CD4-positive, alpha-beta T cell (primary cell): ENCODE measurements around the gene SLC25A29. TPM values are rescaled to one million over a fixed set of nuclear protein-coding genes. Genes with fewer than 3 reads are reported as not detected.
"Not testable (repeated sequence)": the region's sequence is repeated elsewhere in the genome, so short reads cannot be mapped to it uniquely, and the experiment has no call there.

ENCODE experiments used
- ATAC-seq: fragments of 200-7000 bp; cut with Tn5 transposase; one replicate; pipeline ENCODE4 v1.10.0; 2022; ENCODE audit warnings: mild to moderate bottlenecking; ENCODE audit not compliant: poor library complexity
- CTCF ChIA-PET: fragments of 350-600 bp; sonication (Branson Sonifier 250); formaldehyde crosslinking; loops from one replicate; lab custom pipeline; 2021; ENCODE audit warnings: antibody characterized with exemption, inconsistent platforms; lab: Charles Lee
- POLR2A ChIA-PET: fragments of 350-600 bp; sonication (Branson Sonifier 250); formaldehyde crosslinking; loops from one replicate; lab custom pipeline; 2021; ENCODE audit warnings: antibody characterized with exemption, inconsistent platforms; lab: Charles Lee
- DNase-seq, 14 experiments: peaks; one replicate each; pipeline ENCODE4 v3.0.0-alpha.2; 2013 to 2020; ENCODE audit warnings: mixed read lengths in 2 of 14
- H3K27ac ChIP-seq, 2 donors: one replicate each; pipeline versions ENCODE4 v1.5.1 to v1.7.0; 2013; ENCODE audit warnings: low read length in 2 of 2, low read depth in 1 of 2, mild to moderate bottlenecking in 1 of 2
- H3K27me3 ChIP-seq, 2 experiments: 1 replicate in 1 of 2; 2 replicates in 1 of 2; pipeline versions ENCODE4 v1.6.1 to v1.7.0; 2013; ENCODE audit warnings: low read length in 2 of 2, control low read depth in 1 of 2, mild to moderate bottlenecking in 1 of 2, moderate library complexity in 1 of 2; ENCODE audit not compliant: insufficient read depth in 2 of 2, control insufficient read depth in 1 of 2
- H3K36me3 ChIP-seq: one replicate; pipeline ENCODE4 v1.6.1; 2013; ENCODE audit warnings: low read length, control low read depth; ENCODE audit not compliant: insufficient read depth
- H3K4me1 ChIP-seq: one replicate; pipeline ENCODE4 v1.6.1; 2013; ENCODE audit warnings: low read length, control low read depth; ENCODE audit not compliant: insufficient read depth
- H3K4me3 ChIP-seq: one replicate; pipeline ENCODE4 v1.5.1; 2013; ENCODE audit warnings: mild to moderate bottlenecking, low read length, moderate library complexity
- H3K9me3 ChIP-seq, 2 experiments: 1 replicate in 1 of 2; 2 replicates in 1 of 2; pipeline versions ENCODE4 v1.6.1 to v1.7.0; 2013; ENCODE audit warnings: low read length in 2 of 2, mild to moderate bottlenecking in 2 of 2, control low read depth in 1 of 2, moderate library complexity in 1 of 2; ENCODE audit not compliant: control insufficient read depth in 1 of 2, insufficient read depth in 1 of 2
- H3K27ac Mint-ChIP-seq: one replicate; pipeline ENCODE4 v1.8.0; 2020; ENCODE audit warnings: mixed read lengths
- H3K27me3 Mint-ChIP-seq: one replicate; pipeline ENCODE4 v1.8.0; 2021; ENCODE audit warnings: mixed read lengths
- H3K36me3 Mint-ChIP-seq: one replicate; pipeline ENCODE4 v1.8.0; 2021; ENCODE audit warnings: low read depth, mixed read lengths
- H3K4me1 Mint-ChIP-seq: one replicate; pipeline ENCODE4 v1.8.0; 2021; ENCODE audit warnings: low read depth, mixed read lengths
- H3K4me3 Mint-ChIP-seq: one replicate; pipeline ENCODE4 v1.8.0; 2020; ENCODE audit warnings: mild to moderate bottlenecking, mixed read lengths
- H3K9me3 Mint-ChIP-seq: one replicate; pipeline ENCODE4 v1.8.0; 2020; ENCODE audit warnings: mixed read lengths
- intact Hi-C, 2 experiments: fragments of 100-400 bp; cut with DNase I in 1 of 2; cut with micrococcal nuclease in 1 of 2; formaldehyde crosslinking; loops; one replicate each; pipeline versions ENCODE4 v1.15.1 to v1.9.0; 2023 to 2025; cut with DNase I, micrococcal nuclease
- total RNA-seq, 174 experiments: library from RNA in 2 of 174; stranded (reverse) in 2 of 174; gene quantifications; one replicate each; pipeline ENCODE4 v1.2.3 and lab custom pipeline; 2021 to 2026
- TF ChIP-seq, protein P1 (sequence below): fragments of 200-600 bp; IDR thresholded peaks from one replicate; pipeline ENCODE4 v1.8.0; 2022; ENCODE audit warnings: antibody characterized with exemption, mild to moderate bottlenecking

SLC25A29 gene
- total RNA-seq, 2 experiments from 2014 or later: 2.5 TPM

DNA sequence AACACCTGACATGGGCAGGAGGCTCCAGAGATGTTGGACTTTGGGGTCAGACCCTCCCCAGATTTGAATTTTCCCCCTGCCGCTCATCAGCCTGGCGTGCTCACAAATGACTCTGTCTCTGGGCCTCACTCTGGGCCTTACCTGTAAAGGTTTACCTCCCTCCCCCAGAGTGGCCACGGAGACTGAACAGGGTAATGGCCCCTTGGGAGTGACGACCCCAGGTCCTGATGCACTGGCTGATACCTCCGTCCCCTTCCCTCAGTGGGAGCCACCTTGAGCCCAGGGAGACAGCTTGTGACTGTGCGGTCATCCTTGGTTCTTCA lies 7.0 kb downstream of the SLC25A29 start:
- H3K4me1 Mint-ChIP-seq: no peaks in the 10 kb centered on the region
- Histone ChIP-seq H3K4me1 (peaks cover 10% of the 10 kb centered on the region), H3K36me3 (no peaks in the 10 kb centered on the region), H3K27ac (no peak overlapping the region), H3K4me3 (no peak overlapping the region), H3K9me3 (no peaks in the 10 kb centered on the region), H3K27me3 (peaks cover 0 to 2% of the 10 kb centered on the region in 2 experiments)
- H3K4me3 Mint-ChIP-seq: no peak overlapping the region
- DNase-seq (no peak), ATAC-seq (no peak)
- TF ChIP-seq, protein P1, sequence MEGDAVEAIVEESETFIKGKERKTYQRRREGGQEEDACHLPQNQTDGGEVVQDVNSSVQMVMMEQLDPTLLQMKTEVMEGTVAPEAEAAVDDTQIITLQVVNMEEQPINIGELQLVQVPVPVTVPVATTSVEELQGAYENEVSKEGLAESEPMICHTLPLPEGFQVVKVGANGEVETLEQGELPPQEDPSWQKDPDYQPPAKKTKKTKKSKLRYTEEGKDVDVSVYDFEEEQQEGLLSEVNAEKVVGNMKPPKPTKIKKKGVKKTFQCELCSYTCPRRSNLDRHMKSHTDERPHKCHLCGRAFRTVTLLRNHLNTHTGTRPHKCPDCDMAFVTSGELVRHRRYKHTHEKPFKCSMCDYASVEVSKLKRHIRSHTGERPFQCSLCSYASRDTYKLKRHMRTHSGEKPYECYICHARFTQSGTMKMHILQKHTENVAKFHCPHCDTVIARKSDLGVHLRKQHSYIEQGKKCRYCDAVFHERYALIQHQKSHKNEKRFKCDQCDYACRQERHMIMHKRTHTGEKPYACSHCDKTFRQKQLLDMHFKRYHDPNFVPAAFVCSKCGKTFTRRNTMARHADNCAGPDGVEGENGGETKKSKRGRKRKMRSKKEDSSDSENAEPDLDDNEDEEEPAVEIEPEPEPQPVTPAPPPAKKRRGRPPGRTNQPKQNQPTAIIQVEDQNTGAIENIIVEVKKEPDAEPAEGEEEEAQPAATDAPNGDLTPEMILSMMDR: no peak
- no peaks in the 10 kb centered on the region for H3K36me3 Mint-ChIP-seq
- no peaks in the 10 kb centered on the region for H3K9me3 Mint-ChIP-seq
- no peaks in the 10 kb centered on the region for H3K27me3 Mint-ChIP-seq
- ChIA-PET POLR2A (no interaction called here), CTCF (no interaction called here)
- intact Hi-C loops: no loop called here
- H3K27ac Mint-ChIP-seq: no peak overlapping the region

GRCh38 chr14:100298551-100299237 lies 7.5 kb downstream of the SLC25A29 start:
- TF ChIP-seq, protein P1: no peak
- intact Hi-C loops: no loop called here
- no peaks in the 10 kb centered on the region for H3K9me3 Mint-ChIP-seq
- no peaks in the 10 kb centered on the region for H3K27me3 Mint-ChIP-seq
- Histone ChIP-seq H3K4me1 (peaks cover 7% of the 10 kb centered on the region), H3K27me3 (peaks cover 0 to 2% of the 10 kb centered on the region in 2 experiments), H3K9me3 (no peaks in the 10 kb centered on the region), H3K27ac (no peak overlapping the region), H3K36me3 (no peaks in the 10 kb centered on the region), H3K4me3 (no peak overlapping the region)
- no peaks in the 10 kb centered on the region for H3K4me1 Mint-ChIP-seq
- no peak for DNase-seq
- no peak for ATAC-seq
- H3K27ac Mint-ChIP-seq: no peak overlapping the region
- no peaks in the 10 kb centered on the region for H3K36me3 Mint-ChIP-seq
- POLR2A ChIA-PET: no interaction called here
- H3K4me3 Mint-ChIP-seq: no peak overlapping the region
- CTCF ChIA-PET: interaction anchor here (1.6 to 1.7 kb wide), 2 partner anchors 13 to 57 kb away, joined by 3 to 4 read pairs; no protein-coding TSS in a partner anchor

GRCh38 chr14:100297320-100298300 lies 8.6 kb downstream of the SLC25A29 start:
- no peak overlapping the region for H3K4me3 Mint-ChIP-seq

DNA sequence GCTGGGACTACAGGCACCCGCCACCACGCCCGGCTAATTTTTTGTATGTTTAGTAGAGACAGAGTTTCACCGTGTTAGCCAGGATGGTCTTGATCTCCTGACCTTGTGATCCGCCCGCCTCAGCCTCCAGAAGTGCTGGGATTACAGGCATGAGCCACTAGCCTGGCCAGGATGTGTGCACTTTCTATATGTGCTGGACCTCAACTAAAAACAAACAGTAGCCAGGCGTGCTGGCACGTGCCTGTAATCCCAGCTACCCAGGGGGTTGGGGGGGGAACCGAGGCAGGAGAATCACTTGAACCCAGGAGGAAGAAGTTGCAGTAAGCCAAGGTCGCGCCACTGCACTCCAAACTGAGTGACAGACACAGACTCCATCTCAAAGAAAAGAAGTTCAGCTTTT lies 9.5 kb downstream of the SLC25A29 start:
- H3K4me3 ChIP-seq, H3K9me3 ChIP-seq, H3K27me3 ChIP-seq, ATAC-seq, intact Hi-C loops, H3K27me3 Mint-ChIP-seq, H3K4me3 Mint-ChIP-seq, H3K9me3 Mint-ChIP-seq, POLR2A ChIA-PET, H3K36me3 ChIP-seq, H3K27ac Mint-ChIP-seq, H3K36me3 Mint-ChIP-seq, H3K4me1 ChIP-seq, H3K4me1 Mint-ChIP-seq, H3K27ac ChIP-seq, DNase-seq: not testable (repeated sequence)
- CTCF ChIA-PET: interaction anchor here (1.7 to 2.5 kb wide), 2 partner anchors 12 to 55 kb away, joined by 3 to 8 read pairs; no protein-coding TSS in a partner anchor

More at GRCh38 chr14:100297320-100298300, 8.6 kb downstream of the SLC25A29 start:
- ChIA-PET CTCF (interaction anchor here (1.6 to 1.7 kb wide), 2 partner anchors 12 to 56 kb away, joined by 3 to 4 read pairs; no protein-coding TSS in a partner anchor), POLR2A (no interaction called here)
- Histone ChIP-seq H3K27ac (no peak overlapping the region), H3K4me1 (peaks cover 7% of the 10 kb centered on the region), H3K9me3 (no peaks in the 10 kb centered on the region), H3K36me3 (peaks cover 4% of the 10 kb centered on the region), H3K4me3 (no peak overlapping the region), H3K27me3 (no peaks in the 10 kb centered on the region)
- intact Hi-C loops: no loop called here
- Mint-ChIP-seq H3K27me3 (no peaks in the 10 kb centered on the region), H3K9me3 (no peaks in the 10 kb centered on the region), H3K27ac (no peak overlapping the region), H3K4me1 (no peaks in the 10 kb centered on the region), H3K36me3 (no peaks in the 10 kb centered on the region)
- DNase-seq (peak in 2 of 14 experiments; percentile 52 to 60), ATAC-seq (no peak)
- TF ChIP-seq, protein P1: no peak
